Small intestine (tissue), 7 donors: ENCODE measurements around the gene ADAMTS18. TPM values are rescaled to one million over a fixed set of nuclear protein-coding genes. Genes with fewer than 3 reads are reported as not detected.

Experiments used
- DNase-seq, 2 donors: peaks; one replicate each; pipeline versions ENCODE4 v3.0.0 to v3.0.0-alpha.2; 2013
- FAIRE-seq: peaks from 2 replicates; lab custom pipeline; 2012; peaks lifted over from hg19 to GRCh38; lab: Jason Lieb, UNC
- H3K27ac ChIP-seq, 3 donors: one replicate each; pipeline ENCODE4 v1.5.1; 2013; ENCODE audit warnings: low read length in 2 of 3, mild to moderate bottlenecking in 2 of 3, control low read depth in 1 of 3, inconsistent platforms in 1 of 3, low read depth in 1 of 3, moderate library complexity in 1 of 3
- H3K27me3 ChIP-seq, 3 donors: one replicate each; pipeline ENCODE4 v1.6.1; 2013; ENCODE audit warnings: low read length in 3 of 3, inconsistent platforms in 1 of 3; ENCODE audit not compliant: control insufficient read depth in 3 of 3, insufficient read depth in 3 of 3
- H3K36me3 ChIP-seq, 3 donors: one replicate each; pipeline ENCODE4 v1.6.1; 2013; ENCODE audit warnings: low read length in 3 of 3, inconsistent platforms in 1 of 3, low read depth in 1 of 3, mild to moderate bottlenecking in 1 of 3, moderate library complexity in 1 of 3; ENCODE audit not compliant: control insufficient read depth in 3 of 3, insufficient read depth in 2 of 3
- H3K4me1 ChIP-seq, 3 donors: one replicate each; pipeline ENCODE4 v1.6.1; 2013; ENCODE audit warnings: low read length in 2 of 3, inconsistent platforms in 1 of 3, low read depth in 1 of 3, mild to moderate bottlenecking in 1 of 3, moderate library complexity in 1 of 3; ENCODE audit not compliant: control insufficient read depth in 3 of 3, insufficient read depth in 2 of 3
- H3K4me3 ChIP-seq, 3 donors: one replicate each; pipeline ENCODE4 v1.5.1; 2013; ENCODE audit warnings: low read length in 3 of 3, control low read depth in 1 of 3, inconsistent platforms in 1 of 3, low read depth in 1 of 3, mild to moderate bottlenecking in 1 of 3, moderate library complexity in 1 of 3
- H3K9me3 ChIP-seq, 2 donors: one replicate each; pipeline ENCODE4 v1.6.1; 2013; ENCODE audit warnings: low read depth in 1 of 2, low read length in 1 of 2; ENCODE audit not compliant: control insufficient read depth in 2 of 2, insufficient read depth in 1 of 2
- WGBS, 3 donors: extraction: QIAGEN DNeasy Blood & Tissue Kit; methylation state at CpG; one replicate each; pipeline ENCODE4 v1.1.7; 2013; 5-methylcytosine and 5-hydroxymethylcytosine counted together
- polyA plus RNA-seq, 4 donors: library from polyadenylated mRNA; stranded (reverse) in 3 of 4; unstranded in 1 of 4; fragments of 200-250 nt in 3 of 4; fragments of 120-200 nt in 1 of 4; gene quantifications; one replicate each; pipeline versions ENCODE4 v1.2.1 to v1.2.3, GENCODE V29; 2013
- donor health status: healthy with polysubstance abuse.
- donor health status: control.
- donor health status: control.
- donor health status: Bipolar disorder and iron deficiency.
- donor health status: healthy.

Gene ADAMTS18
- polyA plus RNA-seq, 4 donors: 0.03 to 2.2 TPM; not detected in 2

DNA sequence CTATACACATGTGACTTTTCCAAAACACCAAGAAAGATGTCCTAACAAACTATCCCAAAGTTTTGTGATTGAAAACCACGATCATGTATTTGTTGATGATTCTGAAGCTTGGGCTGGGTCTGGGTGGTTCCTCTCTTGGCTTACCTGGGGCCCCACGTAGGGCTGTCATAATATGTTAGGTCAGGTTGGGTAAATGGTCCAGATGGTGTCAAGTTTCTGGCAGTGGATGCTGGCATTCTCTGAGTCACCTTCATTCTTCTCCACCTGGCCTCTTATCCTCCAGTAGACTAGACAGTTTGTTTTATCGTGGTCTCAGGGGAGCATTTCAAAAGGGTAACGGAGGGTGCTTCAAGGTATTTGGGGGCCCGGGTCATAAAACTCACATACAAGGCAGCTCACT is 196.2 kb downstream of the ADAMTS18 start:
- Histone ChIP-seq H3K9me3 (no peaks in the 10 kb centered on the region), H3K27me3 (peaks cover 0 to 3% (median 0%) of the 10 kb centered on the region in 3 donors), H3K27ac (no peak overlapping the region), H3K4me3 (no peak overlapping the region), H3K4me1 (no peaks in the 10 kb centered on the region), H3K36me3 (no peaks in the 10 kb centered on the region)
- no peak for FAIRE-seq
- WGBS, 3 donors: 46 to 80% (median 57%) methylated on average over 5 of the region's 5 CpGs
- DNase-seq: no peak

DNA sequence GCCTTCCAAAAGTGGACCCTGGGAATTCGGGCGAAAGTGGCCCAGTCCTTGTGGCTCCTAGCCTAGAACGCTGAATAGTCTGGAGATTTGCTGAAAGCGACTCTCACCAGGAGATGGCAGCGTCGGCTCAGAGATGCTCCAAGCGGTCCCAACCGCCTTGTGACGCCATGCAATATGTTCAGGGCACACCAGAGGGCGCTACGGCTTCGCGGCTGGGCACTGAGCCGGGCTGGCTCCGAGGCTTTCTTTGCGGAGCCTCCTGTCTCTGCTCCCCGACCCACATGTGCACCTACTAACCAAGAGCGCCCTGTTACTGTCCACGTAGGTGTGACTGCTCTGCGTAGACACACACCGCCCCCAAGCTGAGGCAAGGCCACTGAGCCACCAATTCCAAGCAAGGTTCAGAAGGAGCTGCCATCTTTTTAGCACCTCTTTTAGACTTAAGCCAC is 198.7 kb downstream of the ADAMTS18 start:
- 2% methylated on average over 21 of the region's 21 CpGs for WGBS, 3 donors
- no peaks in the 10 kb centered on the region for H3K36me3 ChIP-seq
- peaks cover 0 to 3% (median 0%) of the 10 kb centered on the region in 3 donors for H3K27me3 ChIP-seq
- H3K9me3 ChIP-seq: no peaks in the 10 kb centered on the region
- DNase-seq (peak; percentile 83 to 90), FAIRE-seq (no peak)
- no peak overlapping the region for H3K4me3 ChIP-seq
- H3K27ac ChIP-seq: no peak overlapping the region
- no peaks in the 10 kb centered on the region for H3K4me1 ChIP-seq

DNA sequence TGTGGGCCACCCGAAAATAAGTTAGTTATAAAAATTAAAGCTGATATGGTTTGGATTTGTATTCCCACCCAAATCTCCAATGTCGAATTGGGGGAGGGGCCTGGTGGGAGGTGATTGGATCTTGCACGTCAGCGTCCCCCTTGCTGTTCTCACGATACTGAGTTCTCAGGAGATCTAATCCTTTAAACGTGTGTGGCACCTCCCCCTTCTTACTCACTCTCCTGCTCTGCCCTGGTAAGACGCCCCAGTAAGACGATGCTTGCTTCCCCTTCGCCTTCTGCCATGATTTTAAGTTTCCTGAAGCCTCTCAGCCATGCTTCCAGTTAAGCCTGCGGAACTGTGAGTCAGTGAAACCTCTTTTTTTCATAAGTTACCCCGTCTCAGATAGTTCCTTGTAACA is 200.2 kb downstream of the ADAMTS18 start:
- FAIRE-seq: no peak

DNA sequence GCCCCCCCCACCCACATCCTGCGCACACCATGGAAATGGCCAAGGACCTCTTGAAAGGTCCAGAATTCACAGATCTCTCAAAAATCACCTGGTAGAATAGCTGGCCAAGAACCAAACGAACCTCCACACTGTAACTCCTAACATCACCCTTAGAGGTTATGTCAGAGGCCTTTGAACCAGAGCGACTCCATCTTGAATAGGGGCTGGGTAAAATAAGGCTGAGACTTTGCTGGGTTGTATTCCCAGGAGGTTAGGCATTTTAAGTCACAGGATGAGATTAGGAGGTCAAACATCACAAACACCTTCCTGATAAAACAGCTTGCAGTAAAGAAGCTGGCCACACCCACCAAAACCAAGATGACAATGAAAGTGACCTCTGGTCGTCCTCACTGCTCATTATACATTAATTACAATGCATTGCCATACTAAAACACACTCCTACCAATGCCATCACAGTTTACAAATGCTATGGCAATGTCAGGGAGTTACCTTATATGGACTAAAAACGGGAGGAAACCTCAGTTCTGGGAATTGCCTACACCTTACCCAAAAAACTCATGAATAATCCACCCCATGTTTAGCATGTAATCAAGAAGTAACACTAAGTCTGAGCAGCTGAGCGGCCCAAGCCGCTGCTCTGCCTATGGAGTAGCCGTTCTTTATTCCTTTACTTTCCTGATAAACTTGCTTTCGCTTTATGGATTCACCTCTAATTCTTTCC is 200.9 kb downstream of the ADAMTS18 start:
- no peaks in the 10 kb centered on the region for H3K4me1 ChIP-seq
- DNase-seq (no peak), FAIRE-seq (no peak)
- H3K27ac ChIP-seq: no peak overlapping the region
- H3K36me3 ChIP-seq: no peaks in the 10 kb centered on the region
- no peak overlapping the region for H3K4me3 ChIP-seq
- H3K9me3 ChIP-seq: no peaks in the 10 kb centered on the region
- WGBS, 3 donors: 51 to 71% (median 56%) methylated on average over 9 of the region's 9 CpGs
- peaks cover 0 to 3% (median 0%) of the 10 kb centered on the region in 3 donors for H3K27me3 ChIP-seq

More for the DNA sequence above, 200.2 kb downstream of the ADAMTS18 start:
- H3K36me3 ChIP-seq: no peaks in the 10 kb centered on the region
- H3K4me3 ChIP-seq: no peak overlapping the region
- no peak for DNase-seq
- no peaks in the 10 kb centered on the region for H3K9me3 ChIP-seq
- H3K27ac ChIP-seq: no peak overlapping the region
- 37 to 40% (median 38%) methylated on average over 11 of the region's 11 CpGs for WGBS, 3 donors
- H3K4me1 ChIP-seq: no peaks in the 10 kb centered on the region
- H3K27me3 ChIP-seq: peaks cover 0 to 3% (median 0%) of the 10 kb centered on the region in 3 donors

Other genes with a start within 250 kb of the ADAMTS18 start
- gene MON1B, start 243.8 kb downstream of the ADAMTS18 start, polyA plus RNA-seq: 10 to 100 TPM; 16.5 to 32.4 (median 20.0) TPM
- 1 to 10 TPM; 4.1 to 6.0 (median 5.3) TPM for gene SYCE1L, start 235.6 kb downstream of the ADAMTS18 start, polyA plus RNA-seq